Measurements from ENCODE around the gene MRPL58. TPM values are rescaled to one million over a fixed set of nuclear protein-coding genes. Genes with fewer than 3 reads are reported as not detected.

MRPL58 gene
- total and polyA plus RNA-seq, 12 donors = 38.7 to 120 (median 58.9) TPM

DNA sequence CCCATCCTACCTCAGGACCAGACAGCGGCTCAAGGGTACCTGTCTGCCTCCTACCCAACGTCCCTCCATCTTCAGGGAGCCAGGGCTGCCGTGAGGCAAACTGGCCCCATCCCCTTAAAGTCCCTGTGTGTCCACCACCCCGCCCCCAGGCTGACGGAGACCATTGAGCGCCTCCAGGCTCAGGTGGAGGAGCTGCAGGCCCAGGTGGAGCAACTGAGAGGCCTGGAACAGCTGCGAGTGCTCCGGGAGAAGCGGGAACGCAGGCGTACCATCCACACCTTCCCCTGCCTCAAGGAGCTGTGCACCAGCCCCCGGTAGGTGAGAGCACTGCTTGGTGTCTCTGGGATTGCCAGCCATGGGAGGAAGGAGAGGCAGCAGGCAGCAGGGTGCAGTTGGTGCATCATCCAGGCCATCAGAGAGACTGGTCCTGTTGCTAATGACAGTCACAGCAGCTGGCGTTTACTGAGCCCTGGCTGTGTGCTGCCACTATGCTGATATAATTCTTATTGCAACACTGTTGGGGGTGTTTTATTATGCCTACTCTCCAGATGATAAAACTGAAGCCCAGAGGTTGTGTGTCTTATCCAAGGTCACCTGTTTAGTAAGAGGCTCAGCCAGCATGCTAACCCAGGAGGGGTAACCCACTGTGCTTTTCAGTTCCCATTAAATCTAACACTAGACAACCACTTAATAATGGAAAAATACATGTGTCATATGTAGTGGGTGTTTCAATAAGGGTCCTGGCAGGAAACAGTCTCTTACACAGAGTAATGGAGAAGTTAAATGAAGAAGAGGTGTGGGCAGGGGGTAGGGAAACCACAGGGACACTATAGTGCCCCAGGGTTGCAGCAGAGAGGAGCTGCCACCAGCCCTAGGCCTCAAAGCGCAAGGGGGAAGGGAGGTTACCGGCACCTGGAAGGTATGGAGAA, 10.3 kb upstream of the MRPL58 start:
- TF ChIP-seq POLR2A (IDR thresholded peaks at IDR 0.05) = no peak
- TF ChIP-seq, protein P1, sequence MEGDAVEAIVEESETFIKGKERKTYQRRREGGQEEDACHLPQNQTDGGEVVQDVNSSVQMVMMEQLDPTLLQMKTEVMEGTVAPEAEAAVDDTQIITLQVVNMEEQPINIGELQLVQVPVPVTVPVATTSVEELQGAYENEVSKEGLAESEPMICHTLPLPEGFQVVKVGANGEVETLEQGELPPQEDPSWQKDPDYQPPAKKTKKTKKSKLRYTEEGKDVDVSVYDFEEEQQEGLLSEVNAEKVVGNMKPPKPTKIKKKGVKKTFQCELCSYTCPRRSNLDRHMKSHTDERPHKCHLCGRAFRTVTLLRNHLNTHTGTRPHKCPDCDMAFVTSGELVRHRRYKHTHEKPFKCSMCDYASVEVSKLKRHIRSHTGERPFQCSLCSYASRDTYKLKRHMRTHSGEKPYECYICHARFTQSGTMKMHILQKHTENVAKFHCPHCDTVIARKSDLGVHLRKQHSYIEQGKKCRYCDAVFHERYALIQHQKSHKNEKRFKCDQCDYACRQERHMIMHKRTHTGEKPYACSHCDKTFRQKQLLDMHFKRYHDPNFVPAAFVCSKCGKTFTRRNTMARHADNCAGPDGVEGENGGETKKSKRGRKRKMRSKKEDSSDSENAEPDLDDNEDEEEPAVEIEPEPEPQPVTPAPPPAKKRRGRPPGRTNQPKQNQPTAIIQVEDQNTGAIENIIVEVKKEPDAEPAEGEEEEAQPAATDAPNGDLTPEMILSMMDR (IDR thresholded peaks at IDR 0.05) = no peak
- no peaks in the 10 kb centered on the region for H3K4me1 ChIP-seq (replicated peaks in 1 of 2)
- H3K4me3 ChIP-seq = no peak overlapping the region
- H3K27ac ChIP-seq = no peak overlapping the region
- no peaks in the 10 kb centered on the region for H3K27me3 ChIP-seq
- no peak for DNase-seq
- peaks cover 0 to 26% of the 10 kb centered on the region in 2 donors for H3K36me3 ChIP-seq (replicated peaks in 1 of 2)
- 92 to 97% (median 93%) methylated on average over 13 to 15 of the region's 15 CpGs for WGBS, 4 donors
- no peaks in the 10 kb centered on the region for H3K9me3 ChIP-seq (replicated peaks in 1 of 3)
- intact Hi-C loops (cut with DNase I) = loop anchor here in 1 of 2 donors (10.0 kb wide), 1 partner anchor 63 kb away; no protein-coding TSS in a partner anchor

DNA sequence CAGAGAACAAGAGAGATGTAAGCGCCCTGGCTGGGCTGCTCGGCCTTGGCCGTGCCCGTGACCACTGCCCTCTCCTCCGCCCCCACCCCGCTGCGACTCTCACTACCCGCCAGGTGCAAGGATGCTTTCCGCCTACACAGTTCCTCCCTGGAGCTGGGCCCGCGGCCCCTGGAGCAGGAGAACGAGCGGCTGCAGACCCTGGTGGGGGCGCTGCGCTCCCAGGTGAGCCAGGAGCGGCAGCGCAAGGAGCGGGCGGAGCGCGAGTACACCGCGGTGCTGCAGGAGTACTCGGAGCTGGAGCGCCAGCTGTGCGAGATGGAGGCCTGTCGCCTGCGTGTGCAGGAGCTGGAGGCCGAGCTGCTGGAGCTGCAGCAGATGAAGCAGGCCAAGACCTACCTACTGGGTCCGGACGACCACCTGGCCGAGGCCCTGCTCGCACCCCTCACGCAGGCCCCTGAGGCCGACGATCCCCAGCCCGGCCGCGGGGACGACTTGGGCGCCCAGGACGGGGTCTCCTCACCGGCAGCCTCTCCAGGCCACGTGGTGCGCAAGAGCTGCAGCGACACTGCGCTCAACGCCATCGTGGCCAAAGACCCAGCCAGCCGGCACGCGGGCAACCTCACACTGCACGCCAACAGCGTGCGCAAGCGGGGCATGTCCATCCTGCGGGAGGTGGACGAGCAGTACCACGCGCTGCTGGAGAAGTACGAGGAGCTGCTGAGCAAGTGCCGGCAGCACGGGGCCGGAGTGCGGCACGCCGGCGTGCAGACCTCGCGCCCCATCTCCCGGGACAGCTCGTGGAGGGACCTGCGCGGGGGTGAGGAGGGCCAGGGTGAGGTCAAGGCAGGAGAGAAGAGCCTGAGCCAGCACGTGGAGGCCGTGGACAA, 9.2 kb upstream of the MRPL58 start:
- no peaks in the 10 kb centered on the region for H3K4me1 ChIP-seq (replicated peaks in 1 of 2)
- no peaks in the 10 kb centered on the region for H3K9me3 ChIP-seq (replicated peaks in 1 of 3)
- intact Hi-C loops (cut with DNase I) = loop anchor here in 1 of 2 donors (10.0 kb wide), 1 partner anchor 61 kb away; no protein-coding TSS in a partner anchor
- H3K27me3 ChIP-seq = no peaks in the 10 kb centered on the region
- peaks cover 0 to 26% of the 10 kb centered on the region in 2 donors for H3K36me3 ChIP-seq (replicated peaks in 1 of 2)
- H3K27ac ChIP-seq = no peak overlapping the region
- 88 to 94% (median 91%) methylated on average over 41 to 76 of the region's 76 CpGs for WGBS, 4 donors
- H3K4me3 ChIP-seq = no peak overlapping the region
- DNase-seq = no peak
- TF ChIP-seq, protein P1 (IDR thresholded peaks at IDR 0.05) = no peak
- TF ChIP-seq POLR2A (IDR thresholded peaks at IDR 0.05) = no peak

DNA sequence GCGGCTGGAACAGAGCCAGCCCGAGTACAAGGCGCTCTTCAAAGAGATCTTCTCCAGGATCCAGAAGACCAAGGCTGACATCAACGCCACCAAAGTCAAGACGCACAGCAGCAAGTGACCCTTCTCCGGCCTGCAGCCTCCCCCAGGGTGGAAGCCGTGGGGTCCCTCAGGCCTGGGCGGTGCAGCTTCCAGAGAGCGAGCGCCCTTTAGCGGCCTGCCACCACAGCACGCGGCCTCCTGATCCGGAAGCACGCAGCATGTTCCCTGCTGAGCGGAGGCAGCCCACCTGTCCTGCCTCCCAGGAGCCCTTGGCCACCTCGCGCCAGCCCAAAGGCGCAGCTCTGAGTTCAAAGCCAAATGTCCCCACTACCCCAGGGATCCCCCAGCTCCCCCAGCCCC, 8.5 kb upstream of the MRPL58 start:
- peaks cover 0 to 26% of the 10 kb centered on the region in 2 donors for H3K36me3 ChIP-seq (replicated peaks in 1 of 2)

More for the DNA sequence above, 8.5 kb upstream of the MRPL58 start:
- no peak for DNase-seq
- no peaks in the 10 kb centered on the region for H3K9me3 ChIP-seq (replicated peaks in 1 of 3)
- no peaks in the 10 kb centered on the region for H3K4me1 ChIP-seq (replicated peaks in 1 of 2)
- no peaks in the 10 kb centered on the region for H3K27me3 ChIP-seq
- TF ChIP-seq, protein P1 (IDR thresholded peaks at IDR 0.05) = no peak
- no peak for TF ChIP-seq POLR2A (IDR thresholded peaks at IDR 0.05)
- H3K4me3 ChIP-seq = no peak overlapping the region
- intact Hi-C loops (cut with DNase I) = loop anchor here in 1 of 2 donors (10.0 kb wide), 1 partner anchor 61 kb away; no protein-coding TSS in a partner anchor
- 70 to 99% (median 92%) methylated on average over 3 to 19 of the region's 19 CpGs for WGBS, 4 donors
- H3K27ac ChIP-seq = no peak overlapping the region
